GM19025 (cell line): ENCODE data around the gene PYY.
"Not testable (repeated sequence)": the region's sequence is repeated elsewhere in the genome, so short reads cannot be mapped to it uniquely, and the experiment has no call there.

Experiments
- ATAC-seq: cut with Tn5 transposase; IDR thresholded peaks from one replicate; pipeline ENCODE4 v1.9.1; 2021; ENCODE audit warnings: mild to moderate bottlenecking, low read depth, moderate library complexity; ENCODE audit not compliant: unreplicated experiment

PYY gene

DNA sequence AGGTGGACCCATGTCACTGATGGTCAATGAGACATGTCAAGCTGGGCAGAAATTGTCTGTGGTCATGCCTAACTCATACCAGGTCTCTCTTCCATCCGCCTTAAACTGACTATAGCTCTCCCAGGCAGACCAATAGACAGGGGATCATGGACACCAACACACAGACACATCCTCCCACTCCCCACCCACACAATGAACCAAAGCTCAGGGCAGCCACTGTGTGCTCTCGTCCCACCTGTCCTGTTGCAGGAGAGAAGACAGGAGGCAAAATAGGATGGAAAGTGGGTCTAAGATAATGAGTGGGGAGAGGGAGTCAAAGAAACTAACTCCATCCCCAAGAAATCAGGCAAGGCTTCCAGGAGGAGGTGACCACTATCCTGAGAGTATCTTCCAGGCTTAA, 3.2 kb downstream of the PYY start:
- no peak for ATAC-seq

DNA sequence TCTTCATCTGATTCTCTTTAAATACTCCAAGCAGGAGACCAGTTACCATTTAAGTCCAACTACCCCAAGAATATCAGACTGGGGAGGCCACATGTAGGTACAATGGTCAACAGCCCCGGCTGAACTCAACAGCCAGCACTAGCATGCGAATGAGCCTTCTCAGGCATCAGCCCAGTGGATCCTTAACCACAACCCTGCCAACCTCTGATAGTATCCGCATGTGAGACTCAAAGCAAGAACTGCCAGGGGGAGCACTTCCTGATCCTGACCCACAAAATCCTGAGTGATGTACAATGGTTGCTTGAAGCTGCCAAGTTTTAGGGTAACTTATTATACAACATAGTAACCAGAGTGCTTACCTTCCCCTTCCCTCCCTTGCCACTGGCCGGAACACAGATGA, 4.0 kb downstream of the PYY start:
- no peak for ATAC-seq

DNA sequence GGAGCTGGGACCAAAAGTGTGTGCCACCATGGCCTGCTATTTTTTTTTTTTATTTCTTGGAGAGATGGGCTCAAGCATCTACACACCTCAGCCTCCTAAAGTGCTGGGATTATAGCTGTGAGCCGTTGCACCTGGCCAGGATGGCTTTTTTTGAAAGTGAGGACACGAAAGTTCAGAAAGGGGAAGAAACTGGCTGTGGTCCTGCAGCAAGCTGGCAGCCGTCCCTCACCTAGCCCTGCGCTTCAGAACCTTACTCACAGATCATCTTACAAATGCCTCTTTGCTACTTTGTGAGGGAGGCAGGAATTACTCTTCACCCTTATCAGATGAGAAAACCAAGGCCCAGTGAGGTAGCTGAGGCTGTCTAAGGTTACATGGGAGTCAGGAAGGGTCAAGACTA, 7.0 kb downstream of the PYY start:
- ATAC-seq: no peak

DNA sequence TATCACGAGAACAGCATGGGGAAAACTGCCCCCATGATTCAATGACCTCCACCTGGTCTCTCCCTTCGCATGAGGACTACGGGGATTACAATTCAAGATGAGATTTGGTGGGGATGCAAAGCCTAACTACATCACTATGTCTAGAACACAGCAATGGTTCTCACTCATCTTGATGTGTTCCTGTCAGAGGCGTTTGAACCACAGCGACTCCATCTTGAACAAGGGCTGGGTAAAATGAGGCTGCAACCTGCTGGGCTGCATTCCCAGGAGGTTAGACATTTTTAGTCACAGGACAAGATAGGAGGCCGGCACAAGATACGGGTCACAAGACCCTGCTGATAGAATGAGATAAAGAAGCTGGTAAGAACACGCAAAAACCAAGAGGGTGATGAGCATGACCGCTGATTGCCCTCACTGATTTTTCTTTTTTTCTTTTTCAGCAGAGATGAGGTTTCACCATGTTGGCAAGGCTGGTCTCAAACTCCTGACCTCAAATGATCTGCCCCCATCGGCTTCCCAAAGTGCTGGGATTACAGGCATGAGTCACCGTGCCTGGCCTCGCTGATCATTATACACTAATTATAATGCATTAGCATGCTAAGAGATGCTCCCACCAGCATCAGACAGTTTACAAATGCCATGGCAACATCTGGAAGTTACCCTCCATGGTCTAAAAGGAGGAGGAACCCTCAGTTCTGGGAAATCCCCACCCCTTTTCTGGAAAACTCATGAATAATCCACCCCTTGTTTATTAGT, 8.5 kb downstream of the PYY start:
- ATAC-seq: no peak

DNA sequence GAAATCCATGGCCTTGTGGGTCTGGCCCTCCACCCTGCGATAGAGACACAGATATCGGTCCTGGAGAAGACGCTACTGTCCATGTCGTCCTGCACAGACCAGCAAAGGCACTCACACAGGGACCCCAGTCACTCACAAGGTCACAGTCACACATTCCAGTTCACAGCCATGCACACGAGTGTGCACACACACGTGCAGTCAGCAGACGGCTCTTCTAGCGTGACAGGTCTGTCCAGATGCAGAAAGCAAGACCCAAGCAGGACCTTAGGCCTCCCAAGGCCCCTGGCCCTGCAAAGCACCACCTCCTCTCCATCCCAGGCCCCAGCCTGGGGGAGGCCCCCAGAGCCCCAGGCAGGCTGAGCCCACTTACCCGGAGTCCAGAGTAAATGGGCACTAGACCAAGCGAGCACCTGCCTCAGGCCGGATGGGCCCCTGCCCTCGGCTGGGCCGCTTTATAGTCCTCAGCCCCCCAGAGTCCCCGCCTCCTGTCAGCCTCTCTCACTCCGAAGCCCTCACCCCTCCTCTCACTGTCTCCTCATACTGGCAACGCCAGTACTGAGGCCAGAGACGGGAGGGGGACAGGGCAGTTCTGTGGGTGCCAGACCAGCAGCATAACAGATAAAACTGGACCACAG, 11.6 kb downstream of the PYY start, which contains the start of gene PPY:
PPY (minus strand) TSS at position 426 of the 635 bp plus-strand sequence. CDS start 822 bp downstream, outside the sequence.
- no peak for ATAC-seq

DNA sequence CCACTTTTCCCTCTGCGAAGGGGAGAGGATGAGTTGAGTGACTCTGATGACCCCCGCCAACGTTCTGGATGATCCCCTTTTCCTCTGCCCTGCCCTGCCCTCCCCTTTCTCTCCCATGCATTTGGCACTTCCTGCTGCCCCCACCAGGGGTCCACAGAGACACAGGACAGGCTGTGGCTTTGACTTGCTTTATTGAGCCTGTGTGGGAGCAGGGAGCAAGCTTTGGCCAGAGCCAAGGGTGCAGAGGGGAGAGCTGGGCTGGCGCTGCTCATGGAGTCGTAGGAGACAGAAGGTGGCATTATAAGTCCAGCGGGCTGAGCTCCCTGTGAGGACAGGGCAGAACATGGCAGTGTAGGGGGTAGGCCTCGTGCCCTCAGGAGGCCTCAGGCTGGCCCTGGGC, 13.1 kb downstream of the PYY start:
- no peak for ATAC-seq

DNA sequence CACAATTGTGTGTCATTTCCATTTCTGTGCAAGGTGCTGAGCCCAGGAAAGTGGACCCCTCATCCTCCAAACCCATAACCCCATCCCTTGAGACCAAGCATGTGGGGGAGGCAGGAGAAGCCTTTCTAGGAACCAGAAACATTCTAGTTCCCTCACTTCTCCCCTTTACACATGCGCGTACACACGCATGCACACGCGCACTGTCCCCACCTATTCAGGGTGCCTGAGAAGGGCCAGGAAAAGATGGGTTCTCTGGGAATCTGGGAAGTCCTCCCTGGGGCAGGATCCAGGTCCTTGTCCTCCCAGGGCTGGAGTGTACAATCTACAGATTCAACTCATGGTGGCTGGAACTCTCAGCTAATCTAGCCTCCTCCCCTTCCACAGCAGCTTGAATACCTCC, 13.9 kb downstream of the PYY start:
- ATAC-seq: no peak

DNA sequence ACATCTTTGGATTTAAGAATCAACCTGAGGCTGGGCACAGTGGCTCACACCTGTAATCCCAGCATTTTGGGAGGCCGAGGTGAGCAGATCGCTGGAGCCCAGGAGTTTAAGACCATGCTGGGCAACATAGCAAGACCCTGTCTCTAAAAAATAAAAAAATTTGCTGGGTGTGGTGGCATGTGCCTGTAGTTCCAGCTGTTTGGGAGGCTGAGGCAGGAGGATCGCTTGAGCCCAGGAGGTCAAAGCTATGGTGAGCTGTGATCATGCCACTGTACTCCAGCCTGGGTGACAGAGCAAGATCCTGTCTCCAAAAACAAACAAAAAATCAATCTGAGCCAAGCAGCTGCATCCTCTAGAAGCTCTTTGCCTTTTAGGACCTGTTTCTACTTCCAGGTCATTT, 14.3 kb downstream of the PYY start:
- ATAC-seq: not testable (repeated sequence)

DNA sequence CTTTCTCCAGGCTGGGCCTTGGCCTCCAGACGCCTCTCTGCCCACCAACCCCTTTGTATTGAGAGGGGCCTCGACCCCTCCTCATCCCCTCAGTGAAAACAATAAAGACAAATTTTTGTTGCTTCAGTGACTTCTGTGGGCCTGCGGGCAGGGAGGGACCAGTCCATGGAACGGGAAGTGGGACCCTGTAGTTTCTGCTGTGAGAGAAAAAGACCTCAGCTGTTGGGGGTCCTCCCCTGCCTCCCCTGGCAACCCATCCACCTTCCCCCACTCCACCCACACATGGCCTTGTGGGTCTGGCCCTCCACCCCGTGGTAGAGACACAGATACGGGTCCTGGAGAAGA, 14.9 kb downstream of the PYY start:
- no peak for ATAC-seq

DNA sequence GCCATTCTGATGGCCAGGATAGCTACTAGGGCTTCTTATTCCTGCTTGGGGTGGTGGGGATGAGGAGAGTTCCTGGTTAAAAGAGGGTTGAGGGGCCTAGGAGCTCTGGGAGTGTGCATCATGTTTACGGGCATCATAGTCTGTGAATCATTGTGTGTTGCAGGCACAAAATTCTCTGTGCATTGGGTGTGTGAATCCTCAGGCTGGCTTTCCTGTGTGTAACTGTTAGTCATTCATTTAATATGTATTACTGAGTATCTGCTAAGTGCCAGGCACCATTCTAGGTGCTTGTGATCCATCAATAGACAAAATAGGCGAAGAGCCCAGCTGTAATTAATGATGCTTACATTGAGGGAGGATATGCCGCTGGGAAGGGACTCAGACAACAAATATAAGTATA, 17.3 kb downstream of the PYY start:
- ATAC-seq: no peak

DNA sequence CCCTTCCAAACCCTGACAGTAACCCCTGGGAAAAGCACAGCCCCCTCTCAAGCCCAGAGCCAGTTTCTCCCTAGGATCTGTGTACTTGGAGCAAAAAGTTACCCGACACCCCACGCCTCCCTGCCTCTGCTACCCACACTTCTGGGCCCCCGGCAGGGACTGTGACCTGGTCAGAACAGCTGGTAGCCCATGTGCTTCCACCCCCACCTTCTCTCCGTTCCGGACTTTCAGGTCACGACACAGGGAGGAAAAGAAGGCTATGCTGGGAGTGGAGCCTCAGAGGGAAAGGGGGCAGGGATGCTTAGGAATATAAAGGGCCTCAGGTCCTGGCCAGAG, 17.8 kb downstream of the PYY start:
- no peak for ATAC-seq

DNA sequence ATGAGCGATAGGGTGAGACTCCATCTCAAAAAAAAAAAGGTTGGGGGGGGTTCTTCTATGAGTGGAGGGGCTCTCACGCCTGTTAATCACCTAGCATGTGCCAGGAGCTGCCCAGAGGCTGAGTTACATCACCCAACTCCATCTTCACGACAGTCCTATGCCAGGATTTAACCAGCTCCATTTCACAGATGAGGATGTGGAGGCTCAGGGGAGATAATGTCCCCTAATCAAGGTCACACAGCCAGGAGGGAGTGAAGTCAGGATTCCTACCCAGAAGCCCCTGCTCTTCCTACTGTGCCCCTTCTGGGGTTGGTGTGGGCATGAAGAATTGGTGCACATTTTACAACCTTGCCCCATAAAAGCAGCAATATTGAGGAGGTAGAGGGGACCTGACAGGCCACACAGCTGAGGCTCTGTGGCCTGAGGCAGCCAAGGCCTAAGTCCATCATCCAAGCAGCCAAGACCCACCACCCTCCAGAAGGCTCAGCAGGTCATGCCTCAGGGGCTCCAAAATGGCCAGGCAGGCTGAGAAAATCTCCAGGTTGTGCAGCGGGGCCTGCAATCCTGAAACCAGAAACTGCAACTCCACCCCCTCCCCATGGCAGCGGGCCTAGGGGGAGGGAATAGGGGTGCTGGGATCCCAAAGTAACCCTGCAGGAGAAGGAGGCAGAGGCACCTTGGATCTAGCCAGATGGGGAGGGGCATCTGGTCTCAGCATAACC, 18.4 kb downstream of the PYY start:
- ATAC-seq: no peak

DNA sequence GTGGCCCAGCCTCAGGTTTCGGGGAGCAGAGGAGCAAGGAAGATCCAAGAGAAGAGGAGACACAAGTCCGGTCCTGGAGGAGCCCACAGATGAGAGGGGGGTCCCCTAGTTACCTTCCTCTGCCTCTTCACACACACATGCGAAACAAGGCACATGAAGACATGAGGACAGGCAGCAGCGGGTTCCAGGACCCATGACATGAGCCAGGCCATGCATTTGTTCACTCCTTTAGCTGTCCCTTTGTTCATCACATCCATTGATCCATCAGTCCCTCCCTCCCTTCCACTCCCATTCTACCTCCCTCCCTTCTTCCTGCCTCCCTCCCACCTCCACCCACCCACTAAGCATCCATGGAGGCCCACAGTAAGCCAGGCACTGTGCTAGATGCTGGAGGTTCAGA, 20.8 kb downstream of the PYY start:
- ATAC-seq: no peak

DNA sequence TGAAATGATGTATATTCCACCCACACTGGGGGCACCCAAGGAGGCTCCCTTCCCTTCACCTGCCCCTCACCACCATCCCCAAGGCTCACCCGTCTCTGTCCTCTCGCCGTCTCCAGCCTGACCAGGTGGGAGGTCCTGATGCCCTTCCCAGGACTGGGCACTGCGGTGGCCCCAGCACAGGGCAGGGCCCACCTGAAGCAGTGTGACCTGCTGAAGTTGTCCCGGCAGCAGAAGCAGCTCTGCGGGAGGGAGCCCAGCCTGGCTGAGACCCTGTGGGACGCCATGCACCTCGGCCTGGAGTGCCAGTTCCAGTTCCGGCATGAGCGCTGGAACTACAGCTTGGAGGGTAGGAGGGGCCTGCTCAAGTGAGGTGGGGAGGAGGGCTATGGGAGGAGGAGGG, 21.4 kb downstream of the PYY start:
- ATAC-seq: no peak

DNA sequence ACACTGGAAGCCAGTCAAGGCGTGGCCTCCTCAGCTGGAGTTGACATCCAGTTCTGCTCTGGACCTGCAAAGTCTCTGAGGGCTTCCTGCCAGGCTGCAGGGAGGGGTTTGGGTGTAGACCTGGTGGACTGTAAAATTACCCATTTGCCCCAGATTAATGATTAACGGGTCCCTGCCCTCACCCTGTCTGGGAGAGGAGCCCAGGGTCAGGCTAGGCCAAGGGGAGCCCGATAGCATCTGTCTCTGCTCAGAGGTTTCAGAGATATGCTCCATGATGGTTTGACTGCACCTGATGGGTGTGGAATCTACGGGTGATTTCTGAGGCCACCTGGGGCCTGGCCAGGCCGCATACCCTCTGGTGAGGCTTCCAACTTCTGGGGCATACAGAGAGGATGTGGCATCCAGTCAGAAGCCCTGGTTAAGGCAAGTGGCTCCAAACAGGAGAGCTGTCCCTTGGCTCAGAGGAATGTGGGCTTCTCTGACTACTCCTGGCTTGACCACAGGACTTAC, 22.6 kb downstream of the PYY start:
- no peak for ATAC-seq

DNA sequence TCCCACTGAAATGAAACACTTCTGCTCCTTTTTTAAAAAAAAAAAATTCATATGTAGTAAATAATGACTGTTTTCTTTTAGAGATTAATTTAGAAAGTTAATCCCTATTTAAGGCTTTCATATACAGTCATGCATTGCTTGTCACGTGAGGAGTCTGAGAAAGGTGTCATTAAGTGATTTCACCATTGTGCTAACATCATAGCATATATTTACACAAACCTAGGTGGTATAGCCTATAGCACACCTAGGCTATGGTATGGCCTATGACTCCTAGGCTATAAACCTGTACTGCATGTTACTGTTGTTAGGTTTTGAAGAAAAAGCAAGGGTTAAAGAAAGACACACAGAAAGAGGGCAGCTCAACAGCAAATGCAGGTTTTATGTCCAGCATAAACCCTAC, 25.1 kb downstream of the PYY start:
- no peak for ATAC-seq

DNA sequence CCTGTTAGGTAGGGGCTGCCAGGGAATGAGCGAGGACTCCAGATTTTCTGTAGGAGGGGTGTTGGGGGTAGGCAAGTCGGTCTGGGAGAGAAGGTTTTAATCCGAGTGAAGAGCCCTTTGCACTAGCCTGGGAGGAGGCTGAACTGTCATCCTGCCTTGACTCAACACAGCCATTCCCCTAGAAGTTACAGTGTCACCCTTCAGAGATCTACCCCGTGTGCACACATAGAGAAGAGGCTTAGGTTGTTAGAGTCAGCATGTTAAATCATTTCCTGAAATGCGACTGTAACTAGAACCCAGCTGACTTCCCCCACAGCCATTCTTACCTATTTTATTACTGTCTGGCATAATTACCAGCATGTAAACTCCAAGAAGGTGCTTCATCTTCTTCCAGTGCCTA, 25.8 kb downstream of the PYY start:
- not testable (repeated sequence) for ATAC-seq

DNA sequence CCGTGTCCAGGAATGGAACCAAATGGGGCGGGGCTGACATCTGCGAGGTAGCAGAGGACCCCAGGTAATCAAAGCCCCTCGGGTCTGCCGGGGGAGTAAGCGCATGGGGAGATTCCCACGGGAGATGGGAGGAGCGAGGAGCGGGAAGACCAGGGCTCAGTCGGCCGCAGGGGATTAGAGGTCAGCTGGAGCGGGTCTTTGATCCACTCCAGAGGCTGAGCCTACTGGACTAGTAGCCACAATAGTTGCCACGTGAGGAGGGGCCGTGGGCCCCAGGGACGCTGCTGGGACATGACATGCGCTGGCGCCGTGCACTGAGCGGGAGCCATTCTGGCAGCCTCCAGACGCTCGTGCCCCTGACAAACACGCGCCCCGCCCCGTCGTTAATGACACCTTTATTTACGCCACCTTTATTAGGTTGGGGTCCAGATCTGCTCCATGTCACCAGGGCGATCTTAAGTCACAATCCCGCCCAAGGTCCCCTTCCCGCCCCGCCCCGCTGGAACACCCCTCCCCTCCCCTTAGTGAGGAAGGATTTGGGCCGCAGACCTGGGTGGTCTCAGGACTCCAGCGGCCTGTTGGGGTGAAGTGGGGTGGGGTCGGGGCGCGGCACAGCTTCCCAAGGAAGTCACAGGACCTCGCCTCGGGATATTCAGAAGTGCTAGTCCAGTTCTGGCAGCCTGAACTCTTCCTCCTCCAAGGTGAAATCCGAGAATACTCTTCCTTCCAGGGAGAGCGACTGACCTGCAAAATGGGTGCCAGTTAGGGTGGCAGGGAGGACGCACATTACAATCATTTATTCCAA, 26.5 kb downstream of the PYY start:
- ATAC-seq: no peak

DNA sequence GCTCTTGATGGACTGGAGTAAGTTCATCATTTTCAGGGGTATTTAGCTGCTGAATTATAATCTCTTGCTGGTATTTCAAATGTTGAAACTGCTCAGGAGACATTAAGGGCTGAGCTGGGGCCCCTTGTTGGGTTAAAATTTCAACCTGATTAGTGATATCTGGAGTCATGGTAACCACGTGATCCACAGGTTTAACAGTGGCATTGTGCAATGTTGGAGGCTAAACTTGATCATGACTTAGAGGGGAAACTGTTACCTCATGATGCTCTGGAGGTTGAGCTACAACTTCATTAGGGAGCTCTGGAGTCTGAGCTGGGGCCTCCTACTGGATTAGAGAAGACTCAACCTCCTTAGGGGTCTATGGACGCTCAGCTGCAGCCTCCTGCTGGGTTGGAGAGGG, 29.2 kb downstream of the PYY start:
- no peak for ATAC-seq

DNA sequence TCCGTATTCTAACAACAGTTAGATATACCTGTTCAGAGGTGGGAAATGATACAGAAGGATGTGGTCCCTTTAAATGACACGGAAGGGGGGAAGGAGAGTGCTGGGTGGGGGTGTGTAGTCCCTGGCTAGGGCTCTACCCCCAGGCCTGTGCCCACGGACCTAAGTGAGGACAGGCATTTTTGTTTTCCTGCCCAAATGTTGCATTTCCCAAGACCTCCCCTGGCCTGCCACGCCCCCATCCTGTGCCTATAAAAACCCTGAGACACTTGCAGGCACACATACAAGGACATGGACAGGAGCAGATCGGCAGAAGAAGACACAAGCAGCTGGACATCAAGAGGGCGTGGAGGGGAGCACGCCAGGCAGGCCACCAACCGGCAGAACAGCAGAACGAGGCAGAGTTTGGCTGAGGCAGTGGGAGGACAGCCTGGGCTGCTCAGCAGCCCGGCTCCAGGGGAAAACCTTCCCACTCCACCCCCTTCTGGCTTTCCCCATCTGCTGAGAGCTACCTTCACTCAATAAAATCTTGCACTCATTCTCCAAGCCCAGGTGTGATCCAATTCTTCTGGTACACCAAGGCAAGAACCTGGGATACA, 33.1 kb downstream of the PYY start:
- no peak for ATAC-seq

DNA sequence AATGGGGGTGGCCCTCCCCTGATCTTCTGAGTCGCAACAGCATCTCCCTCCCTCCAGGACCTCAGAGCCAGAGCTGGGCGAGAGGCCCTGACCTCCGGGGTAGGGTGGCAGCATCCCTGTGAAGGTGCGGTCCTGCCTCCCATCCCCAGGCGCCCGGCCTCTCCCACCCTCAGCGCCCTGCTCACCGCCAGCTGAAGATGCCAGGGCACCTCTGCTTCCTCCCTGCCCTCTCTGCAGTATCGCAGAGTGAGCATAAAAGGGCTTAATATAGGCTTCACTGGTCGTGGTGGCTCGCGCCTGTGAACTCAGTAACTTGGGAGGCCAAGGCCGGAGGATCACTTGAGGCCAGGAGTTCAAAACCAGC, 35.7 kb downstream of the PYY start:
- no peak for ATAC-seq
